ENCODE data around the gene NPC2.
A peak's percentile ranks its signal among the peaks of the same experiment; 100 is the strongest.

Gene NPC2

GRCh38 chr14:74535756-74536325 is 42.7 kb upstream of the NPC2 start:
- no peak overlapping the region for H3K4me3 ChIP-seq (ENCODE audit: low read depth, low read length)
- DNase-seq (ENCODE audit: low read depth, low spot score): no peak
- POLR2A ChIA-PET: no interaction called here
- no peak for TF ChIP-seq CTCF (IDR thresholded peaks at IDR 0.05; ENCODE audit: insufficient read depth, low read length, missing control alignments)
- CTCF ChIA-PET: interaction anchor here (0.9 to 1.0 kb wide), 2 partner anchors 9 to 34 kb away, joined by 3 read pairs; no protein-coding TSS in a partner anchor

GRCh38 chr14:74533576-74533975 is 40.5 kb upstream of the NPC2 start:
- ChIA-PET CTCF (interaction anchor here (2.2 kb wide), 1 partner anchor 75 kb away, joined by 4 read pairs; no protein-coding TSS in a partner anchor), POLR2A (no interaction called here)
- DNase-seq (ENCODE audit: low read depth, low spot score): no peak
- no peak for TF ChIP-seq CTCF (IDR thresholded peaks at IDR 0.05; ENCODE audit: insufficient read depth, low read length, missing control alignments)
- H3K4me3 ChIP-seq (ENCODE audit: low read depth, low read length): no peak overlapping the region

- ChIA-PET POLR2A (no interaction called here), CTCF (interaction anchor here (0.8 to 2.2 kb wide), 5 partner anchors 13 to 83 kb away, joined by 3 to 5 read pairs (median 4); no protein-coding TSS in a partner anchor)
- TF ChIP-seq CTCF (IDR thresholded peaks at IDR 0.05; ENCODE audit: insufficient read depth, low read length, missing control alignments): no peak
- H3K4me3 ChIP-seq (ENCODE audit: low read depth, low read length): no peak overlapping the region
- DNase-seq (ENCODE audit: low read depth, low spot score): no peak
Measured at GRCh38 chr14:74532246-74532645, 39.1 kb upstream of the NPC2 start.

- ChIA-PET CTCF (interaction anchor here (1.1 to 2.2 kb wide), 3 partner anchors 12 to 84 kb away, joined by 3 to 5 read pairs (median 4); no protein-coding TSS in a partner anchor), POLR2A (no interaction called here)
- peak; percentile 7 for TF ChIP-seq CTCF (IDR thresholded peaks at IDR 0.05; ENCODE audit: insufficient read depth, low read length, missing control alignments)
- H3K4me3 ChIP-seq (ENCODE audit: low read depth, low read length): no peak overlapping the region
- DNase-seq (ENCODE audit: low read depth, low spot score): no peak
Measured at GRCh38 chr14:74531467-74531866, 38.4 kb upstream of the NPC2 start.

- no peak for DNase-seq (ENCODE audit: low read depth, low spot score)
- no peak for TF ChIP-seq CTCF (IDR thresholded peaks at IDR 0.05; ENCODE audit: insufficient read depth, low read length, missing control alignments)
- POLR2A ChIA-PET: no interaction called here
- CTCF ChIA-PET: interaction anchor here (1.1 to 1.8 kb wide), 2 partner anchors 12 to 85 kb away, joined by 3 to 5 read pairs; no protein-coding TSS in a partner anchor
- H3K4me3 ChIP-seq (ENCODE audit: low read depth, low read length): no peak overlapping the region
Measured at GRCh38 chr14:74531006-74531405, 37.9 kb upstream of the NPC2 start.

GRCh38 chr14:74528886-74529285 is 35.8 kb upstream of the NPC2 start:
- no peak overlapping the region for H3K4me3 ChIP-seq (ENCODE audit: low read depth, low read length)
- ChIA-PET POLR2A (no interaction called here), CTCF (interaction anchor here (0.8 to 1.1 kb wide), 2 partner anchors 14 to 265 kb away, joined by 3 read pairs; no protein-coding TSS in a partner anchor)
- no peak for DNase-seq (ENCODE audit: low read depth, low spot score)
- no peak for TF ChIP-seq CTCF (IDR thresholded peaks at IDR 0.05; ENCODE audit: insufficient read depth, low read length, missing control alignments)

All from AG04449 (cell line).